ENCODE measurements around the gene ZNF362. TPM values are rescaled to one million over a fixed set of nuclear protein-coding genes. Genes with fewer than 3 reads are reported as not detected.

The ZNF362 gene
- total RNA-seq, 1 donor, result 14.5 TPM

DNA sequence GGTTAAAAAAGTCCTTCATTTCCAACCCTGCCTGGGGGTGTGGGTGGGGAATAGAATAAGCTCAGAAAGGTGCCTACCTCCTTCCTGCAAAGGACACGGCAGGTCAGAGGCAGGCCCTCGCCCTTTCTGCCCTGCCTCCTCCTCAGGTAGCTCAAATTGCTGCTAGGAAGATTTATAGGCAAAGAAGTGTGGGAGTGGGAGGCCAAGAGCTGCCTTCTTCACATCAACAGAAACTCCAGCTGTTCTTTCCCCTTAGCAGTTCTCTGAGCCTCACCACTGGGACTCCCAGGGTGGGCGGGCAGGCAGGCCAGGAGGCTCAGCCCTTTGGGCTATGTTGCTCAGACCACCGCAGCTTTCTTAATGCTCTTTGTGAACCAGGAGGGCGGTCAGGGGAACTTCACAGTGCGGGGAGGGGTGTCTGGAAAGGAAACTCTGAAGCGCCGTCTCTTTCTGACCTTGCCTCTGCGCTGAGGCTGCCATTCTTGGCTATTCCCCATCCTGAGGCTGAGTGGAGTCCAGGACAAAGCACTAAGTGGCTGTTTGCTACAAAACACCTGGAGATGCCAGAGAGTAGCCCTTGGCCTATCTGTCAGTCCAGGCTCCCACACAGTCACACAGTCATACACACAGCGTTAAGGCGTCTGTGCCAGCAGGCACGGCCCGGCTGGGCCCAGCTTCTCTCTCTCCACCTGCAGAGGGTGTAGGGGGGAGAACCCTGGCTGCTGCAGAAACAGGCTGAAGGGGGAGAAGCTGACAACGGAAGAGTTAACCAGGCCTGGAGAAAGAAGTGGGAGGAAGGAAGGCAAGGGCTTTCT, 67.6 kb downstream of the ZNF362 start:
- no peak overlapping the region for H3K4me3 ChIP-seq (ENCODE audit: low read depth, low read length)
- TF ChIP-seq, protein P1, sequence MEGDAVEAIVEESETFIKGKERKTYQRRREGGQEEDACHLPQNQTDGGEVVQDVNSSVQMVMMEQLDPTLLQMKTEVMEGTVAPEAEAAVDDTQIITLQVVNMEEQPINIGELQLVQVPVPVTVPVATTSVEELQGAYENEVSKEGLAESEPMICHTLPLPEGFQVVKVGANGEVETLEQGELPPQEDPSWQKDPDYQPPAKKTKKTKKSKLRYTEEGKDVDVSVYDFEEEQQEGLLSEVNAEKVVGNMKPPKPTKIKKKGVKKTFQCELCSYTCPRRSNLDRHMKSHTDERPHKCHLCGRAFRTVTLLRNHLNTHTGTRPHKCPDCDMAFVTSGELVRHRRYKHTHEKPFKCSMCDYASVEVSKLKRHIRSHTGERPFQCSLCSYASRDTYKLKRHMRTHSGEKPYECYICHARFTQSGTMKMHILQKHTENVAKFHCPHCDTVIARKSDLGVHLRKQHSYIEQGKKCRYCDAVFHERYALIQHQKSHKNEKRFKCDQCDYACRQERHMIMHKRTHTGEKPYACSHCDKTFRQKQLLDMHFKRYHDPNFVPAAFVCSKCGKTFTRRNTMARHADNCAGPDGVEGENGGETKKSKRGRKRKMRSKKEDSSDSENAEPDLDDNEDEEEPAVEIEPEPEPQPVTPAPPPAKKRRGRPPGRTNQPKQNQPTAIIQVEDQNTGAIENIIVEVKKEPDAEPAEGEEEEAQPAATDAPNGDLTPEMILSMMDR (IDR thresholded peaks at IDR 0.05; ENCODE audit: insufficient read depth, low read length), result no peak
- no peak for DNase-seq (ENCODE audit: low read depth)

DNA sequence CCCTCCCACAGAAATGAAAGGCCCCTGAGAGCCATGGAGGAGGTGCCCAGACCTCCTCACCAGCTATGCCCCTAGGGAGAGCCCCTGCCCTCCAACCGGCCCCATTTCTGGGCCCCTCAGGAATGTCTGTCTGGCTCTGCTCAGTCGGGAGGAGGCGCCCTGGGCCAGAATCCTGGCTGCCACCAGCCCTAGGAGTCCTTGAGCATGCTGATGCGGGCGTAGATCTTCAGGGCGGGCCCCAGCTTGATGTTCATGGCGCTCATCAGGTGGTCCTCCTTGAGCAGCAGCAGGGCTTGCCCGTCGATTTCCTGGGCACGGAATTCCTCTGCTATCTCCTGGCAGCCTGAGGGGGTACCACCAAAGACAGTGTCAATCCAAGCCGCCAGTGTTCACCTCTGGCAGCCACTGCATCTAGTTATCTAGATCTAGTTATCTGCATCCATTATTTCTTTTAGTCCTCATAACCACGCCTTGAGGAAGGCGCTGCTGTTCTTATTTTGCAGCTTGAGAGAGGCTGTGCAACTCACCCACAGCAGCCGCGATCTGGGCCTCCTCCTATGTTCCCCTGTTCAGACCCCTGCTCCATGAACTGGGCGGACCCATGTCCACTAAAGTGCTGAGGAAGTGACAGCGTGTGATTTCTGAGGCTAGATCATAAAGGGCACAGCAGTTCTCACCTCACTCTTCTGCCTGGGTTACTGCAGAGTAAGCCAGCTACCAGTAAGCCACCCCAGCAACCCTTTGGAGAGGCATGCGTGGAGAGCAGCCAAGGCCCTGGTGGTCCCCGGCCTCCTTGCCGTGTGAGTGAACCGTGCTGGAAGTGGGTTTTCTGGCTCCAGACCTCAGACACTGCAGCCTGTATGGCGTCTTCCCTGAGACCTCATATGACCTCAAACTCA, 68.6 kb downstream of the ZNF362 start:
- no peak for DNase-seq (ENCODE audit: low read depth)
- TF ChIP-seq, protein P1 (IDR thresholded peaks at IDR 0.05; ENCODE audit: insufficient read depth, low read length), result no peak
- H3K4me3 ChIP-seq (ENCODE audit: low read depth, low read length), result no peak overlapping the region

DNA sequence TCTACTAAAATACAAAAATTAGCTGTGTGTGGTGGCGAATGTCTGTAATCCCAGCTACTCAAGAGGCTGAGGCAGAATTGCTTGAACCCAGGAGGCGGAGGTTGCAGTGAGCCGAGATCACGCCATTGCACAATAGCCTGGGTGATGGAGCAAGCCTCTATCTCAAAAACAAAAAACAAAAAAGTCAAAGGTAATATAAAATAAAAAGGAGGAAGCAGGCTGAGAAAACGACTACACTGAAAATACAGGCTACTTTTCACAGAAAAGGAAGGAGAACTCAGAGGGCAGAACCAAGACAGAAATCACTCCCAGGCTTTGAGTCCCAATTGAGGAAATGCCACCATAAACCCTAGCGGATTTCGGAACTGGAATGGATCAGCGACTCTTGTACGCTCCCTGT, 70.5 kb downstream of the ZNF362 start:
- no peak overlapping the region for H3K4me3 ChIP-seq (ENCODE audit: low read depth, low read length)
- DNase-seq (ENCODE audit: low read depth), result no peak
- TF ChIP-seq, protein P1 (IDR thresholded peaks at IDR 0.05; ENCODE audit: insufficient read depth, low read length), result no peak

DNA sequence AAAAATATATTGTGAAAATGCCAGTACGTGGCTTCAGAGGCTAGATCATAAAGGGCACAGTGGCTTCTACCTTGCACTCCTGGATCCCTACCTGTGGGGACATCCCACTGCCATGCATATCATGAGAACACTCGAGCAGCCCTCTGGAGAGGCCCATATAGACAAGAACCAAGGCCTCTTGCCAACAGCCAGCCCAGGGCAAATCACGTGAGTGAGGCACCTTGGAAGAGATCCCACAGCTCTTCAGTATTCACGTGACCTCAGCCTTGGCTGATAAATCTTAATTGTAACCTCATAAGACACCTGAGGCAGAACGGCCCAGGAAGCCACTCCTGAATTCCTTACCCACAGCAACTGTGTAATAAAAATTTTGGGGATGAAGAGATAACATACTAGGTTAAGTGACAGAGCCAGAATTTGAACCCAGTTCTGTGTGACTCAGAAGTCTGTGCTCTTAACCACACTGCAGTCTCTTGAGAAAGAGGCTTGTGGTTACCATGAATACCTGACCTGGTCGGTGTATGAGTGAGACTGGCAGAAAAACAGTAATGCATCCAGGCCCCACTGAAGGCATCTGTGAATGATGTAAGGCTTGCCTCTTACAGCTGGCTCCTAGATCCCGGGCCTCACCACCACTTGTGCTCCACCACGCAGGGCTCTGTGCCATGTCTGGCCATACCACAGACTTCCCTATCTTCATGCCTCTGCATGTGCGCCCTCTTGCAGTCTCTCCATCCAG, 71.5 kb downstream of the ZNF362 start:
- DNase-seq (ENCODE audit: low read depth), result peak; percentile 98
- TF ChIP-seq, protein P1 (IDR thresholded peaks at IDR 0.05; ENCODE audit: insufficient read depth, low read length), result peak; percentile 30
- no peak overlapping the region for H3K4me3 ChIP-seq (ENCODE audit: low read depth, low read length)

DNA sequence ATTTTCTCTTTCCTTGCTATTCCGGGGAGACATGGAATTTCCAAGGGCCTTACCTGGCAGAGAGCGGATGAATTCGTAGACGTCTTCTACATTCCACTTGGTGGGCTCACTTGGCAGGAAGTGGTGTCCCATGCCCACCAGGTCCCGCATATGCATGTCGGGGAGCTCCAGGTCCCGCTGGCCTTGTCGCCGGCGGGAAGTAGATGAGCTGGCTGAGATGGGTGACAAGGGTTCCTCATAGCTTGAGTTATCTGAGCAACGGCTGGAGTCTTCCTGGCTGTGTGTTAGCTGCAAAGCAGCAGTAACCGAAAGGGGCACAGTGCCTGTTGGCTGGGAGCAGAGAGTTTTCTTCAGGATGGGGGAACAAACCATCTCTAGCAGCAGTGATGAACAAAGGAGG, 72.5 kb downstream of the ZNF362 start:
- H3K4me3 ChIP-seq (ENCODE audit: low read depth, low read length), result no peak overlapping the region
- no peak for DNase-seq (ENCODE audit: low read depth)
- TF ChIP-seq, protein P1 (IDR thresholded peaks at IDR 0.05; ENCODE audit: insufficient read depth, low read length), result no peak

DNA sequence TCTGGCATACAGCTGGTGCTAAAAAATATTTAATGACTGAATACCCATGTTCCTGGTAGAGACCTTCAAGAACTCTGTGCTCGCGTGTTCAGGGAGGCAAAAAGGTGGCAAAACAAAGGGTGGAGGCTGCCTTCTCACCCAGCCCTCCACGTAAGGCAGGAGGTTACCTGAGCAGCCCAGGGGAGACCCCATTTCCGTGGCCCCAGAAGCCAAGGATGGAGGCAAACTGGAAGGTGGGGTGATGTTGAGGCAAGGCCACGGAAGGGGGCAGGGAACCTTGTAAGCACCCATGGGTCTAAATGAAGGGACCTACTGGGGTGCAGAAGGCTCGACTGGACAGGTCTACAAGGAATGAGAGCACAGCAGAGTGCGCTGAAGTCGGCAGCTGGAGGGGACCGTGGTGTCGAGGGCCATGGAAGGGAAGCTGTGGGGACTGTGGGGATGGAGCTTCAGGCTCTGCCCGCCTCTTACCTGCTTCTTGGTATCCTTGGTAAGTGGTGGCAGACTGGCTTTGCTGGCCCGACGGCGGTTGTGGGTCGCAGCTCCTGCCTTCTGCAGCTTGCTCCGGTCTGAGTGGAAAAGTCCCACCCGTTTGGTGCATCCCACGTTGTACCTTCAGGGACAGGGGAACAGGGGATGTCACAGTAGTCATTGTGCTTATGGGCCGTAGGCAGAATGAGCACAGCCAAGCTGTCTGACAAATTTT, 73.5 kb downstream of the ZNF362 start:
- no peak for DNase-seq (ENCODE audit: low read depth)

More for the DNA sequence above, 73.5 kb downstream of the ZNF362 start:
- no peak overlapping the region for H3K4me3 ChIP-seq (ENCODE audit: low read depth, low read length)
- TF ChIP-seq, protein P1 (IDR thresholded peaks at IDR 0.05; ENCODE audit: insufficient read depth, low read length), result no peak

All from fibroblast of the aortic adventitia (primary cell).